ENCODE measurements around the gene SLC48A1.

Gene SLC48A1

GRCh38 chr12:47785036-47785886 is 12.2 kb downstream of the SLC48A1 start:
- in situ Hi-C loops (cut with HindIII; ENCODE audit: low sequenced_read_pairs): no loop called here
- TF ChIP-seq CTCF (IDR thresholded peaks at IDR 0.05; ENCODE audit: low read depth, low read length): no peak
- DNase-seq (ENCODE audit: low read depth, low spot score): no peak
- H3K4me3 ChIP-seq (ENCODE audit: low read depth, low read length): no peak overlapping the region

GRCh38 chr12:47785887-47786661 is 13.0 kb downstream of the SLC48A1 start:
- in situ Hi-C loops (cut with HindIII; ENCODE audit: low sequenced_read_pairs): no loop called here
- H3K4me3 ChIP-seq (ENCODE audit: low read depth, low read length): no peak overlapping the region
- no peak for TF ChIP-seq CTCF (IDR thresholded peaks at IDR 0.05; ENCODE audit: low read depth, low read length)
- DNase-seq (ENCODE audit: low read depth, low spot score): no peak

- no peak for DNase-seq (ENCODE audit: low read depth, low spot score)
- in situ Hi-C loops (cut with HindIII; ENCODE audit: low sequenced_read_pairs): no loop called here
- TF ChIP-seq CTCF (IDR thresholded peaks at IDR 0.05; ENCODE audit: low read depth, low read length): no peak
- no peak overlapping the region for H3K4me3 ChIP-seq (ENCODE audit: low read depth, low read length)
Observed at GRCh38 chr12:47786662-47787280, 13.7 kb downstream of the SLC48A1 start.

- in situ Hi-C loops (cut with HindIII; ENCODE audit: low sequenced_read_pairs): no loop called here
- no peak for TF ChIP-seq CTCF (IDR thresholded peaks at IDR 0.05; ENCODE audit: low read depth, low read length)
- no peak for DNase-seq (ENCODE audit: low read depth, low spot score)
- H3K4me3 ChIP-seq (ENCODE audit: low read depth, low read length): no peak overlapping the region
Observed at GRCh38 chr12:47787596-47788319, 14.7 kb downstream of the SLC48A1 start.

GRCh38 chr12:47789141-47789540 is 16.1 kb downstream of the SLC48A1 start:
- in situ Hi-C loops (cut with HindIII; ENCODE audit: low sequenced_read_pairs): no loop called here
- H3K4me3 ChIP-seq (ENCODE audit: low read depth, low read length): no peak overlapping the region
- no peak for DNase-seq (ENCODE audit: low read depth, low spot score)
- no peak for TF ChIP-seq CTCF (IDR thresholded peaks at IDR 0.05; ENCODE audit: low read depth, low read length)

Data from astrocyte of the spinal cord (primary cell).